HK-2 (cell line): Measurements from ENCODE around the gene UBE2F.
"Not testable (repeated sequence)": the region's sequence is repeated elsewhere in the genome, so short reads cannot be mapped to it uniquely, and the experiment has no call there.

Experiments
- DNase-seq: peaks from one replicate; pipeline ENCODE4 v3.0.0-alpha.2; 2018; ENCODE audit not compliant: unreplicated experiment

The UBE2F gene

DNA sequence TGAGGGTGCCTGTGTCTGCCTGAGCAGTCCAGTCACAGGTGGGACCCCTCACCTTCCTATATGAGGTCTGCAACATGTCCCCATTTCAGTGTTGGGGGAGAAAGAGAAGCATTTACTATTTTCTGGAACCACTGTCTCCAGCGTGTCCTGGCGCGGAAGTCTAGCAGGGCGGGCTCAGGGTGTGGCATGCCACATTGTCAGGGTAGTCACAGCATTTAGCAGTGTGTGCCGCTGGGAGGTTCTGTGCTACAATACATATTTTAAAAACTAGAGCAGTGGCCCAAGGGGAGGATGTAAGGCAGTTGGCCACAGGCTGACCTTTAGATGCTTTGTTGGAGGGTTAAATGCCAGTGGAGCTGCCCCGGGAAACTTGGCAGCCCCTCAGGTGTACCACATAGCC lies 12.5 kb downstream of the UBE2F start:
- DNase-seq: no peak

DNA sequence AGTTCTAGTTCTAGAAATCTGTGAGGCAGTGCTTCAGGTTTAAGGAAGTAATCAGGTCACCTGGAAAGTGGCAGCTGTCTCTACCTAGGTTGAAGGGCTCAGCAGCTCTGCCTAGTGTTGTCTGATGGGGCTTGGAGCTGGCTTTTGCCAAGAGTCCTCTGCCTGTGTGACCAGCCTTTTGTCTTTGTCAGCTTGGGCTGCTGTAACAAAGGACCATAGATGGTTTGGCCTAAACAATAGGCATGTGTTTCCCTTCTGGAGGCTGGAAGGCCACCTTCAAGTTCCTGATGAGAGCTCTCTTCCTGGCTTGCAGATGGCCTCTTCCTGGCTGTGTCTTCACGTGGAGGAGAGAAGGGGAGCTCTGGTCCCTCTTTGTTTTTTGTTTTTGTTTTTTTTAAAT lies 13.3 kb downstream of the UBE2F start:
- DNase-seq: no peak

- DNase-seq: no peak
These were observed 13.9 kb downstream of the UBE2F start for GRCh38 chr2:237980751-237981150.

GRCh38 chr2:237981621-237982020 lies 14.8 kb downstream of the UBE2F start:
- DNase-seq: not testable (repeated sequence)

- no peak for DNase-seq
These were observed 15.4 kb downstream of the UBE2F start for GRCh38 chr2:237982039-237982725.

- DNase-seq: no peak
These were observed 17.1 kb downstream of the UBE2F start for GRCh38 chr2:237983922-237984321.

DNA sequence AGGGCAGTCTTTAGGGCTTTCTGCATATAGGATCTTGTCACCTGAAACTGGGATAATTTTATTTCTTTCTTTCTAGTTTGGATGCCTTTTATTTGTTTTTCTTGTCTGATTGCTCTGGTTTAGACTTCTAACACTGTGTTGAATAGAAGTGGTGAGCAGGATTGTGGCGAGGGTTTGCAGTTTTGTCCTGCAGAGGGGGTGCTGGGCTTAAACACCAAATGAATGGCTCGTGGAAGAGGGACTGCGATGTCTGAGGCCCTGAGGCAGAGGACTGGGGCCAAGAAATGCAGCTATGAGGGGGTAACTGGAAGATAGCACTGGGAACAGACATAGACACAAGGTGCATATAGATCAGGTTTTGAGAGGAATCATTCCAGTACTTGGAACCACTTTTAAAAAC lies 20.5 kb downstream of the UBE2F start:
- no peak for DNase-seq

DNA sequence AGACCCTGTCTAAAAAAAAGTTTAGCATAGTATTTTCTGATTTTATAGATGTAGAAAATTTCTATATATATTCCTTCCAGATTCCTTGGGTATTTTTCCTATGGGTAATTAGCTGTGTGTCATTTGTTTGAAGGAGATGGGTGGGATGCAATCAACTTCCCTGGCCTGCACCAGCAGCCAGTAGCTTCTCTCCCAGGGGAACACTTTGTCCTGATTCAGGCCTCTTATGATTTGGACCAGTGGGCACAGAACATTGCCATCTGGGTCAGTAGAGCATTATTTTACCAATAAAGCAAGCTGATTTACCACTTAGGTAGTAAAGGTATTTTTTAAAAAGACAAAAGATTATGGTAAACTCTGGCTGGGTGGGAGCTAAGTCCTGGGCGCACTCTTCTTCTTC lies 26.9 kb downstream of the UBE2F start:
- no peak for DNase-seq

DNA sequence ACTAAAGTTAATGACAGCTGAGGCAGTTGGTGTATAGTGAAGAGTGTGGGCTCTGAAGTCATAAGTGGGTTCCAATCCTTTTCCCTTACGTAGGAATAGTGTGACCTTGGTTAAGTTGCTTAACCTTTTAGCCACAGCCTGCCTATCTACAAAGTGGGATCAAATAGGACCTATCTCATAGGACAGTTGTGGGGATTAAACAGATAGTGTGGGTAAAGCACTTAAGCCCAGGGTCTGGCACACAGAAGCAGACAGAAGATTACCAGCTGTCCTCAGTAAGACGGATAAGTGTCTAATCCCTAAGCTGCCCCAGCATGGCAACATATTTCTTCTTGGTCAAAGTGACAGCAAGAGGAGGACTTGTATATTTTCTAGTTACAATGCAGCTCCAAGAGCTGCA lies 28.2 kb downstream of the UBE2F start:
- no peak for DNase-seq

- DNase-seq: no peak
These were observed 29.3 kb downstream of the UBE2F start for GRCh38 chr2:237996021-237996593.

- DNase-seq: no peak
These were observed 30.7 kb downstream of the UBE2F start for GRCh38 chr2:237997521-237997920.

DNA sequence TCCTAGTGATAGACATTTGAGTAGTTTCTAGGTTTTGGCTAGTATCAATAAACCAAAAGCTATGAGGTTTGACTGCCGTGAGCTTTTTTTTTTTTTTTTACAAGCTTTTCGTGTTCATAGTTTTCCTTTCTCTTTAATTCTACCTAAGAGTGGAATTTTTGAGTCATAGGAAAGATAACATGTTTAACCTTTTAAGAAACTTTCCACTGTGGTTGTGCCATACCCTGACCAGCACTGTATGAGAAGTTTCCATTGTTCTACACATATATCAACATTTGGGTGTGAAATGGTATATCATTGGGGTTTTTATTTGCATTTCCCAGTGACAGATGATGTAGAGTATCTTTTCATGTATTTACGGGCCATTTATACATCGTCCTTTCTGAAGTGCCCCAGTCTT lies 31.7 kb downstream of the UBE2F start:
- DNase-seq: no peak

DNA sequence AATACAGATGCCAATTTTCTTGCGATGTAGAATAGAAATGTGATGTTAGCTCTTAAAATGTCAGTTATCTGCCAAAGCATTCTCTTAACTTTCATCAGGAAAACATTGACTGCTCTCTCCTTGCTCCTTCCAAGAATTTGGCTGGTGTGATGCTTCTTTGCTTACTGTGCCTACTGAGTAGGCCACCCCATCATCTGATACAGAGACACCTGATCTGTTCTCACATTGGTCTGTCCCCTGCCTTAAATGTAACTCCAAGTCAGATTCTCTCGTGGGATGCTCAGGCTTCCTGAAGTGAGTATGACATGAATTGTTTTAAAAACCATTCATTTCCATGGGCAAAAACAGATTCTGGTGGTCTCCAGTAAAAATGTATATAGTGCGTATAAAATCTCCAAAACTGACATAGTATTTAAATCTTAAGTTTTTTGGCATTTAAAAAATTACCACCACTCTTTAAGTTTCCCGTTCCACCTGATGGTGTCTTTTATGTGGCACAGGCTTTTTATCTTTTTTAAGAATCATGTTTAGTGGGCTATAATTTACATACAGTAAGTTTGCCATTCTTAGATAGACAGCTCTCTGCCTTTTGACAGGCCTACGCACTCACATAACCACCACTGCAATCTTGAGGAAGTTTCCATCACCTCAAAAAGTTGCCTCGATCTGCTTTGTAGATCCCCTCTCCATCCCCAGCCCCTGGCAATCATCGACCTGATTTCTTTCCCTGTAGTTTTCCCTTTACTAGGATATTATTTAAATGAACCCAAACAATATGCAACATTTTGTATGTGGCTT lies 36.6 kb downstream of the UBE2F start:
- DNase-seq: no peak

DNA sequence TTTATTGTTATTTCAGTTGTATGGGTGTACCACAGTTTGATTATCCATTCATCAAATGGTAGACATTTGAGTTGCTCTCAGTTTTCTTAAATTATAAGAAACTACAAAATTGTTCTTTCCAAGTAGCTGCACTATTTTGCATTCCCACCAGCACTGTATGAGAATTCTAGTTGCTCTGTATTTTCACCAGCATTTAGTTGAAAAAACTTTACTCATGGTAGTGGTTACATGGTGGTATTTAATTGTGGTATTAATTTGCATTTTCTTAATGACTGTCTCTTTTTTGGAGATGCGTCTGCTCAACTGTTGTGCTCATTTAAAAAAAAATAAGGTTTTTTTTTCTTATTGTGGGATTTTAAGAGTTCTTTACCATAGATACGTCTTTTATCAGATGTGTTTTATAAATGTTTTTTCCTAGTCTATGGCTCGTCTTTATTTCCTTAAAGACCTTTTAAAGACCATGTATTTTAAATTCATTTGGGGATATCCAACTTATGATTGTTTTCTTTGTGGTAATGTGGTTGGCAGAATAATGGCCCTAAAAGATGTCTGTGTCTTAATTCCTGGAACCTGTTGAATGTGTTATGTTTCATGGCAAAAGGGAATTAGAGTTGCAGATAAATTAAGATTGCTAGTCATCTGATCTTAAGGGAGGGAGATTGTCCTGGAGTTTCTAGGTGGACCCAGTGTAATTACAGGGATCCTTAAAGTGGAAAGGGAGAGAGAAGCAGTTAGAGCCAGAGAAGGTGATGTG lies 37.4 kb downstream of the UBE2F start:
- no peak for DNase-seq

DNA sequence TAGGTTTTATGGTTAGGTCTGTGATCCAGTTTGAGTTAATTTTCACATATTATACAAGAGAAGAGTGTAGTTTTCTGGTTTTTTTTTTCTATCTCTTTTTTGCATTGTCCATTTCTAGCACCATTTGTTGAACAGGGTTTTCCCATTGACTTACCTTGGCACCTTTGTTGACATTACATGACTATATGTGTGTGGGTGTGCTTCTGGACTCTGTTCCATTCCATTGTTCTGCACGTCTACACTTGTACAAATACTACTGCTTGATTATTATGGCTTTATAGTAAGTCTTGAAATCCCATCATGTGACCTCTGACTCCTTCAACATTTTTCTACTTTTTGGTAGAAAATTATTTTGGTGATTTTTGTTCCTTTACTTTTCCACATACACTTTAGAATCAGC lies 38.7 kb downstream of the UBE2F start:
- DNase-seq: no peak

DNA sequence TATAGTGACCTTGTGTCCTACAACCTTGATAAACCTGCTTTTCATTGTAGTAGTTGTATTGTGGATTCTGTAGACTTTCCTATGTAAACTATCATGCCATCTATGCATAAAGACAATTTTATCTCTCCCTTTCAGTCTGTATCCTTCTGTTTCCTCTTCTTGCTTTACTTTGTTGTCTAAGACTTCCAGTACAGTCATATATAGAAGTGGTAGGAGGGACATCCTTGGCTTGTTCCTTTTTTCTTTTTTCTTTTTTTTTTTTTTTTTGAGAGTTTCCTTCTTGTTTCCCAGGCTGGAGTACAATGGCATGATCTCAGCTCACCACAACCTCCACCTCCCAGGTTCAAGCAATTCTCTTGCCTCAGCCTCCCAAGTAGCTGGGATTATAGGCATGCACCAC lies 39.7 kb downstream of the UBE2F start:
- no peak for DNase-seq

- DNase-seq: no peak
These were observed 41.1 kb downstream of the UBE2F start for GRCh38 chr2:238007924-238008323.

- DNase-seq: no peak
These were observed 42.7 kb downstream of the UBE2F start for GRCh38 chr2:238009563-238009962.

DNA sequence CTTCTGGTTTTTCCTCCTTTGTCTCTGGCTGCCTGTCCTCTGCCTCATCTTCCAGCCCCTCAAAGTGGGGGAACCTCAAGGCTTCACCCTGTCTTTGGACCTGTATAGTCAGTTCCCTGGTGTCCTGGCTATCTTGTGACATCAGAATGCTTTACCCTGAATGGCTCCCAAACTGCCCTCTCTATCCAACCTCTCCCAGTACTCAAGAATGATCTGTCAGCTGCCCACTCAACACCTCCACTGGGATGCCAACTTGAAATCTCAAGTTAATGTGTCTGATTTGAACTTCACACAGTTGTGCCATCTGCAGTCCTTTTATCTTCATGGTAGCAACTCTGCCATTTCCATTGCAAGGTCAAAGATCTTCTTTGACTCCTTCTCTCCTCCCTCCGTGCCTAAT lies 43.8 kb downstream of the UBE2F start:
- no peak for DNase-seq

- DNase-seq: no peak
These were observed 47.0 kb downstream of the UBE2F start for GRCh38 chr2:238013806-238014205.

DNA sequence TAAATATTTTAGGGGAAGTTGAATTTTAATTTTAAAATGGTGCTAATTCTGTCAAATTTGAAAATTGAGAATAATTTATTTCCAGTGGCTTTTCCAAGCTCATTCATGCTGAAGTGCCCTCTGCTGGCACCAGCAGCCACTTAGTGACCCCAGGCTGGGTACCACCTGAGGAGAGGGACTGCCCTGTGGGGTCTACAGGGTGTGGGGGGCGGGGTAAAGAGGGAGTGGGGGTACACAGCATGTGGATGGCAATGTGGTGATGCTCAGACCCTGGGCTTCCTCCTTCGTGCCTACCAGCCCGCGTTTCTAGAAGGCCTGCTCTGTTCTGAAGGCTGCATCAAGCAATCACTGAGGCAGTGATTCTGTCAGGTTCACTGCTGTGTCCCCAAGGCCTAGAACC lies 48.9 kb downstream of the UBE2F start:
- DNase-seq: no peak

GRCh38 chr2:238016526-238016925 lies 49.7 kb downstream of the UBE2F start:
- no peak for DNase-seq
